SU-DHL-6 (cell line): ENCODE measurements around the gene CACNB2.

Experiments used
- H2AFZ ChIP-seq: fragments of 200-600 bp; sonication (generic); 2 replicates; pipeline ENCODE4 v1.6.1; 2014; ENCODE audit warnings: low read depth, mild to moderate bottlenecking, moderate library complexity, mixed read lengths, antibody characterized with exemption, low read length; ENCODE audit not compliant: severe bottlenecking
- H3F3A ChIP-seq: fragments of 200-600 bp; shearing (Covaris generic); 2 replicates; pipeline ENCODE4 v1.6.0; 2016; ENCODE audit warnings: antibody characterized with exemption, mild to moderate bottlenecking; ENCODE audit not compliant: insufficient read depth
- H3K27ac ChIP-seq: fragments of 200-600 bp; sonication (generic); 2 replicates; pipeline ENCODE4 v1.5.1; 2016; ENCODE audit warnings: low read depth, mild to moderate bottlenecking, low read length, moderate library complexity, mixed read lengths
- H3K27me3 ChIP-seq: fragments of 200-600 bp; sonication (generic), shearing (Covaris generic); 2 replicates; pipeline ENCODE4 v1.6.0; 2014; ENCODE audit warnings: mild to moderate bottlenecking, low read length
- H3K36me3 ChIP-seq: fragments of 200-600 bp; sonication (generic); 2 replicates; pipeline ENCODE4 v1.6.1; 2014; ENCODE audit warnings: mild to moderate bottlenecking, low read length, mixed read lengths
- H3K4me2 ChIP-seq: fragments of 300-600, 200-600 bp; shearing (Covaris generic), sonication (generic); 2 replicates; pipeline ENCODE4 v1.6.0; 2014; ENCODE audit warnings: low read length, low read depth, mild to moderate bottlenecking; ENCODE audit not compliant: poor library complexity, severe bottlenecking
- H3K4me3 ChIP-seq: fragments of 200-600 bp; sonication (generic); 2 replicates; pipeline ENCODE4 v1.5.1; 2014; ENCODE audit warnings: antibody characterized with exemption, low read length, mild to moderate bottlenecking, mixed read lengths; ENCODE audit not compliant: insufficient read depth, poor library complexity, severe bottlenecking
- H3K79me2 ChIP-seq: fragments of 200-600 bp; sonication (generic); 2 replicates; pipeline ENCODE4 v1.6.1; 2014; ENCODE audit warnings: mild to moderate bottlenecking, low read length, moderate library complexity; ENCODE audit not compliant: insufficient read depth
- H3K9ac ChIP-seq: fragments of 200-600 bp; sonication (generic); 2 replicates; pipeline ENCODE4 v1.7.0; 2014; ENCODE audit warnings: mild to moderate bottlenecking, low read length
- H3K9me2 ChIP-seq: fragments of 200-600 bp; sonication (generic); replicated peaks from 2 replicates; pipeline ENCODE4 v1.6.1; 2014; ENCODE audit warnings: low read length; ENCODE audit not compliant: insufficient read depth
- H3K9me3 ChIP-seq: fragments of 200-600 bp; sonication (generic); 2 replicates; pipeline ENCODE4 v1.6.1; 2014; ENCODE audit warnings: low read length, mixed read lengths; ENCODE audit not compliant: insufficient read depth
- H4K20me1 ChIP-seq: fragments of 200-600 bp; sonication (generic); 2 replicates; pipeline ENCODE4 v1.6.1; 2014; ENCODE audit warnings: low read depth, mild to moderate bottlenecking, antibody characterized with exemption, low read length, moderate library complexity, mixed read lengths
- EZH2phosphoT487 ChIP-seq: fragments of 200-600 bp; sonication (generic), shearing (Covaris generic); conservative IDR thresholded peaks from 2 replicates; pipeline ENCODE4 v1.6.1; 2018; ENCODE audit warnings: mild to moderate bottlenecking, antibody characterized with exemption, low read length, moderate library complexity, mixed read lengths
- TF ChIP-seq, protein P1 (sequence below): fragments of 200-600 bp; sonication (generic); IDR thresholded peaks from one replicate; pipeline ENCODE4 v1.5.1; 2017; ENCODE audit warnings: antibody characterized with exemption, mild to moderate bottlenecking, low read length, moderate library complexity; ENCODE audit not compliant: insufficient read depth, poor library complexity, severe bottlenecking

Gene CACNB2

GRCh38 chr10:18303851-18304801 lies 163.9 kb downstream of the CACNB2 start:
- no peak overlapping the region for H3K27ac ChIP-seq
- H3K4me2 ChIP-seq = no peak overlapping the region
- TF ChIP-seq, protein P1, sequence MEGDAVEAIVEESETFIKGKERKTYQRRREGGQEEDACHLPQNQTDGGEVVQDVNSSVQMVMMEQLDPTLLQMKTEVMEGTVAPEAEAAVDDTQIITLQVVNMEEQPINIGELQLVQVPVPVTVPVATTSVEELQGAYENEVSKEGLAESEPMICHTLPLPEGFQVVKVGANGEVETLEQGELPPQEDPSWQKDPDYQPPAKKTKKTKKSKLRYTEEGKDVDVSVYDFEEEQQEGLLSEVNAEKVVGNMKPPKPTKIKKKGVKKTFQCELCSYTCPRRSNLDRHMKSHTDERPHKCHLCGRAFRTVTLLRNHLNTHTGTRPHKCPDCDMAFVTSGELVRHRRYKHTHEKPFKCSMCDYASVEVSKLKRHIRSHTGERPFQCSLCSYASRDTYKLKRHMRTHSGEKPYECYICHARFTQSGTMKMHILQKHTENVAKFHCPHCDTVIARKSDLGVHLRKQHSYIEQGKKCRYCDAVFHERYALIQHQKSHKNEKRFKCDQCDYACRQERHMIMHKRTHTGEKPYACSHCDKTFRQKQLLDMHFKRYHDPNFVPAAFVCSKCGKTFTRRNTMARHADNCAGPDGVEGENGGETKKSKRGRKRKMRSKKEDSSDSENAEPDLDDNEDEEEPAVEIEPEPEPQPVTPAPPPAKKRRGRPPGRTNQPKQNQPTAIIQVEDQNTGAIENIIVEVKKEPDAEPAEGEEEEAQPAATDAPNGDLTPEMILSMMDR = no peak
- TF ChIP-seq EZH2phosphoT487 = no peak
- H3K9me2 ChIP-seq = no peaks in the 10 kb centered on the region
- no peaks in the 10 kb centered on the region for H3K27me3 ChIP-seq
- H4K20me1 ChIP-seq = no peaks in the 10 kb centered on the region
- no peak overlapping the region for H3K4me3 ChIP-seq
- no peaks in the 10 kb centered on the region for H3K9me3 ChIP-seq
- H3F3A ChIP-seq = no peaks in the 10 kb centered on the region
- H3K36me3 ChIP-seq = no peaks in the 10 kb centered on the region
- no peak overlapping the region for H2AFZ ChIP-seq
- H3K79me2 ChIP-seq = no peaks in the 10 kb centered on the region
- no peak overlapping the region for H3K9ac ChIP-seq

- Histone ChIP-seq H3F3A (no peaks in the 10 kb centered on the region), H3K79me2 (no peaks in the 10 kb centered on the region), H3K27me3 (no peaks in the 10 kb centered on the region), H3K4me2 (no peak overlapping the region), H3K27ac (no peak overlapping the region), H3K9me2 (no peaks in the 10 kb centered on the region), H3K4me3 (no peak overlapping the region), H3K36me3 (no peaks in the 10 kb centered on the region), H2AFZ (no peak overlapping the region), H3K9me3 (no peaks in the 10 kb centered on the region), H4K20me1 (no peaks in the 10 kb centered on the region), H3K9ac (no peak overlapping the region)
- TF ChIP-seq, protein P1 = no peak
- no peak for TF ChIP-seq EZH2phosphoT487
These were observed 165.8 kb downstream of the CACNB2 start for GRCh38 chr10:18306031-18306430.

GRCh38 chr10:18308600-18308999 lies 168.4 kb downstream of the CACNB2 start:
- Histone ChIP-seq H3K9ac (no peak overlapping the region), H3K27me3 (no peaks in the 10 kb centered on the region), H3K79me2 (no peaks in the 10 kb centered on the region), H3K9me2 (no peaks in the 10 kb centered on the region), H3K4me2 (no peak overlapping the region), H3K36me3 (no peaks in the 10 kb centered on the region), H3F3A (no peaks in the 10 kb centered on the region), H3K4me3 (no peak overlapping the region), H3K9me3 (no peaks in the 10 kb centered on the region), H2AFZ (no peak overlapping the region), H3K27ac (no peak overlapping the region), H4K20me1 (no peaks in the 10 kb centered on the region)
- no peak for TF ChIP-seq EZH2phosphoT487
- TF ChIP-seq, protein P1 = no peak
